Subcutaneous adipose tissue (tissue), 4 donors: ENCODE measurements around the gene SERBP1. TPM values are rescaled to one million over a fixed set of nuclear protein-coding genes. Genes with fewer than 3 reads are reported as not detected.

Experiments used
- total RNA-seq, 4 donors: library from RNA; depleted of rRNA; stranded (reverse); fragments of >200 nt; gene quantifications; one replicate each; pipeline ENCODE4 v1.1.0, GENCODE V29; 2016
- TF ChIP-seq, protein P1 (sequence below): fragments of 450-650 bp; IDR thresholded peaks from one replicate; pipeline ENCODE4 v1.5.1; 2016; ENCODE audit warnings: low read depth, mild to moderate bottlenecking, control low read depth, antibody characterized with exemption, moderate library complexity

The SERBP1 gene
- total RNA-seq, 4 donors from 2014 or later = 200 to 333 (median 270) TPM

- TF ChIP-seq, protein P1, sequence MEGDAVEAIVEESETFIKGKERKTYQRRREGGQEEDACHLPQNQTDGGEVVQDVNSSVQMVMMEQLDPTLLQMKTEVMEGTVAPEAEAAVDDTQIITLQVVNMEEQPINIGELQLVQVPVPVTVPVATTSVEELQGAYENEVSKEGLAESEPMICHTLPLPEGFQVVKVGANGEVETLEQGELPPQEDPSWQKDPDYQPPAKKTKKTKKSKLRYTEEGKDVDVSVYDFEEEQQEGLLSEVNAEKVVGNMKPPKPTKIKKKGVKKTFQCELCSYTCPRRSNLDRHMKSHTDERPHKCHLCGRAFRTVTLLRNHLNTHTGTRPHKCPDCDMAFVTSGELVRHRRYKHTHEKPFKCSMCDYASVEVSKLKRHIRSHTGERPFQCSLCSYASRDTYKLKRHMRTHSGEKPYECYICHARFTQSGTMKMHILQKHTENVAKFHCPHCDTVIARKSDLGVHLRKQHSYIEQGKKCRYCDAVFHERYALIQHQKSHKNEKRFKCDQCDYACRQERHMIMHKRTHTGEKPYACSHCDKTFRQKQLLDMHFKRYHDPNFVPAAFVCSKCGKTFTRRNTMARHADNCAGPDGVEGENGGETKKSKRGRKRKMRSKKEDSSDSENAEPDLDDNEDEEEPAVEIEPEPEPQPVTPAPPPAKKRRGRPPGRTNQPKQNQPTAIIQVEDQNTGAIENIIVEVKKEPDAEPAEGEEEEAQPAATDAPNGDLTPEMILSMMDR = no peak
These were observed 46.1 kb downstream of the SERBP1 start for GRCh38 chr1:67383999-67384638.

GRCh38 chr1:67382292-67382691 lies 47.9 kb downstream of the SERBP1 start:
- TF ChIP-seq, protein P1 = no peak

- TF ChIP-seq, protein P1 = no peak
These were observed 49.0 kb downstream of the SERBP1 start for GRCh38 chr1:67381154-67381553.

- TF ChIP-seq, protein P1 = no peak
These were observed 52.9 kb downstream of the SERBP1 start for GRCh38 chr1:67377253-67377652.

- TF ChIP-seq, protein P1 = no peak
These were observed 53.8 kb downstream of the SERBP1 start for GRCh38 chr1:67376381-67376780.

GRCh38 chr1:67372898-67373297 lies 57.3 kb downstream of the SERBP1 start:
- TF ChIP-seq, protein P1 = no peak

DNA sequence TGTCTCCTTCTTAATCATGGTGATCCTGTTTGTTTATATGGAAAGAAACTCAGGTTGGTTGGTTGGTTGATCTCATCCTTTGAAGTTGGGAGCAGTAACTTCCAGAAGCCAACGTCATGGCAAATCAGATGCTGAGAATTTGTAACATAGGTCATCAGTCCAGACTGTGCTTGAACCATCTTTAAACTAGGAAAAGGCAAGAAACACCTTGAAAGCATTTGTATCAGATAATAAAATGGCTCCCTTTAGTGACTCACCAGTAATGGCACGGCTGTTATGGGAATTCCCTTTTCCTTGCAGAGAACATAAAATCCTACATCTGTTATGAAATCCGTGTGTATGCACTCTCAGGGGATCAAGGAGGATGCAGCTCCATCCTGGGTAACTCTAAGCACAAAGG lies 58.1 kb downstream of the SERBP1 start:
- TF ChIP-seq, protein P1 = no peak
